K562 (cell line): Measurements from ENCODE around the gene RPL29. TPM values are rescaled to one million over a fixed set of nuclear protein-coding genes. Genes with fewer than 3 reads are reported as not detected.

Source experiments
- ATAC-seq: fragments of 200-7000 bp; cut with Tn5 transposase; 3 replicates; pipeline ENCODE4 v1.9.1; 2020; ENCODE audit warnings: moderate library complexity
- BruUV-seq: library from RNA; stranded (reverse); fragments of 400-500 nt; replicated peaks from 2 replicates; lab custom pipeline; 2021; lab: Mats Ljungman, UMichigan
- CTCF ChIA-PET: fragments of 300-600 bp; formaldehyde crosslinking; extraction: SDS; loops from one replicate; lab custom pipeline; 2021; ENCODE audit warnings: low intra/inter-chr PET ratio; lab: Yijun Ruan, JAX
- POLR2A ChIA-PET: fragments of 300-600, 350-650 bp; sonication (Branson Sonifier 250); formaldehyde crosslinking; extraction: SDS; loops from one replicate; lab custom pipeline; 2021; ENCODE audit warnings: antibody characterized with exemption, inconsistent platforms; lab: Yijun Ruan, JAX
- DNase-seq, 4 experiments: peaks; one replicate each; pipeline versions ENCODE4 v3.0.0 to v3.0.0-alpha.2; 2011 to 2018; ENCODE audit warnings: low spot score in 3 of 4, mixed read lengths in 3 of 4; ENCODE audit errors: extremely low read depth in 1 of 4
- FAIRE-seq: peaks from 2 replicates; lab custom pipeline; 2011; peaks lifted over from hg19 to GRCh38; lab: Jason Lieb, UNC
- H2AFZ ChIP-seq: 2 replicates; pipeline ENCODE4 v1.6.0; 2011; ENCODE audit warnings: low read depth, low read length, control low read depth, inconsistent platforms
- H3K27ac ChIP-seq: fragments of 200-600 bp; 3 replicates; pipeline ENCODE4 v1.8.0; 2011; ENCODE audit warnings: low read depth, mild to moderate bottlenecking, control low read depth, inconsistent platforms, low read length, moderate library complexity, mixed read lengths; ENCODE audit errors: extremely low read depth
- H3K27me3 ChIP-seq, 2 experiments: fragments of 300-600 bp in 1 of 2; 2 replicates in 1 of 2; 3 replicates in 1 of 2; pipeline versions ENCODE4 v1.6.0 to v1.8.0; 2011; ENCODE audit warnings: inconsistent platforms in 2 of 2, low read length in 2 of 2, mild to moderate bottlenecking in 1 of 2, mixed read lengths in 1 of 2, moderate library complexity in 1 of 2; ENCODE audit not compliant: control insufficient read depth in 2 of 2, insufficient read depth in 2 of 2
- H3K36me3 ChIP-seq: fragments of 300-600 bp; 3 replicates; pipeline ENCODE4 v1.8.0; 2011; ENCODE audit warnings: mild to moderate bottlenecking, low read length, inconsistent platforms; ENCODE audit not compliant: control insufficient read depth, insufficient read depth
- H3K4me1 ChIP-seq, 2 experiments: fragments of 200-600 bp in 1 of 2; replicated peaks in 1 of 2; 2 replicates in 1 of 2; 3 replicates in 1 of 2; pipeline versions ENCODE4 v1.5.1 to v1.8.0; 2011; ENCODE audit warnings: inconsistent platforms in 2 of 2, low read length in 2 of 2, mild to moderate bottlenecking in 1 of 2, mixed read lengths in 1 of 2, moderate library complexity in 1 of 2; ENCODE audit not compliant: control insufficient read depth in 2 of 2, insufficient read depth in 2 of 2
- H3K4me2 ChIP-seq: 2 replicates; pipeline ENCODE4 v1.6.1; 2011; ENCODE audit warnings: low read length, control low read depth, inconsistent platforms, mixed read lengths; ENCODE audit not compliant: insufficient read depth
- H3K4me3 ChIP-seq: fragments of 200-600 bp; sonication (generic), shearing (Covaris generic); 2 replicates; pipeline ENCODE4 v1.5.1; 2016; ENCODE audit warnings: control low read depth, inconsistent platforms
- H3K79me2 ChIP-seq: fragments of 200-600 bp; 3 replicates; pipeline ENCODE4 v1.8.0; 2011; ENCODE audit warnings: low read length, inconsistent platforms; ENCODE audit not compliant: control insufficient read depth, insufficient read depth
- H3K9ac ChIP-seq, 2 experiments: 2 replicates each; pipeline versions ENCODE4 v1.6.0 to v1.6.1; 2011; ENCODE audit warnings: low read depth in 2 of 2, low read length in 2 of 2, control low read depth in 1 of 2, inconsistent platforms in 1 of 2, mild to moderate bottlenecking in 1 of 2, mixed read lengths in 1 of 2; ENCODE audit not compliant: insufficient read depth in 1 of 2
- H3K9me1 ChIP-seq: one replicate; pipeline ENCODE4 v1.6.0; 2011; ENCODE audit warnings: inconsistent platforms, mild to moderate bottlenecking, low read length, moderate library complexity; ENCODE audit not compliant: control insufficient read depth, insufficient read depth
- H3K9me3 ChIP-seq: replicated peaks from 2 replicates; pipeline ENCODE4 v1.5.1; 2011; ENCODE audit warnings: low read depth, low read length, inconsistent platforms; ENCODE audit not compliant: control insufficient read depth, insufficient read depth
- H4K20me1 ChIP-seq: replicated peaks from 2 replicates; pipeline ENCODE4 v1.6.1; 2011; ENCODE audit warnings: low read length, inconsistent platforms, mixed read lengths; ENCODE audit not compliant: control insufficient read depth, insufficient read depth
- ELF4 ChIP-seq: fragments of 450-650 bp; formaldehyde crosslinking; IDR thresholded peaks from 2 replicates; pipeline ENCODE4 v1.4.0; 2022; ENCODE audit warnings: missing genetic modification characterization
- ETS1 ChIP-seq: conservative IDR thresholded peaks from 2 replicates; pipeline ENCODE4 v1.6.1; 2011; ENCODE audit warnings: low read depth, mild to moderate bottlenecking, low read length; ENCODE audit not compliant: control insufficient read depth
- NFIC ChIP-seq: fragments of 450-650 bp; IDR thresholded peaks from 2 replicates; pipeline ENCODE4 v1.6.1; 2017; ENCODE audit warnings: mild to moderate bottlenecking, inconsistent platforms
- RFX1 ChIP-seq: fragments of 450-650 bp; IDR thresholded peaks from 2 replicates; pipeline ENCODE4 v1.6.1; 2016; ENCODE audit warnings: mild to moderate bottlenecking, moderate library complexity
- SAP30 ChIP-seq: fragments of 200-600 bp; sonication (generic); IDR thresholded peaks from 2 replicates; pipeline ENCODE4 v1.6.1; 2012; ENCODE audit warnings: borderline replicate concordance, low read depth, mild to moderate bottlenecking, moderate library complexity, low read length, control low read depth, inconsistent platforms; ENCODE audit not compliant: insufficient read depth, poor library complexity, severe bottlenecking
- TCF7L2 ChIP-seq: fragments of 150-350 bp; IDR thresholded peaks from 2 replicates; pipeline ENCODE4 v1.6.1; 2016; ENCODE audit warnings: low read depth, mild to moderate bottlenecking, low read length, moderate library complexity
- TRIM24 ChIP-seq, 2 experiments: fragments of 450-650 bp; IDR thresholded peaks; 2 replicates each; pipeline ENCODE4 v1.6.1; 2016
- ZNF354B ChIP-seq: fragments of 250-450 bp; sonication (Bioruptor Pico); IDR thresholded peaks from 2 replicates; pipeline ENCODE4 v1.4.0; 2020
- ZSCAN32 ChIP-seq: fragments of 450-650 bp; formaldehyde crosslinking; IDR thresholded peaks from 2 replicates; pipeline ENCODE4 v1.4.0; 2020; ENCODE audit warnings: mild to moderate bottlenecking, moderate library complexity
- WGBS: fragments of 100-300 bp; shearing (Covaris generic); methylation state at CpG from one replicate; pipeline ENCODE4 v1.1.6; 2016; ENCODE audit warnings: low coverage, mixed read lengths; ENCODE audit not compliant: insufficient coverage; ENCODE audit errors: missing lambda C conversion rate; 5-methylcytosine and 5-hydroxymethylcytosine counted together
- in situ Hi-C: fragments of 300-500 bp; cut with MboI; formaldehyde crosslinking; loops from 4 replicates; pipeline ENCODE4 v1.15.0; 2018; ENCODE audit warnings: inconsistent platforms, mixed read lengths
- intact Hi-C: fragments of 100-400 bp; cut with micrococcal nuclease; formaldehyde crosslinking; loops from 2 replicates; pipeline ENCODE4 v1.14.2; 2022
- polyA plus RNA-seq, 8 experiments: library from polyadenylated mRNA; depleted of rRNA in 4 of 8; stranded (reverse) in 5 of 8; unstranded in 3 of 8; fragments of >200 nt; fragmentation: Nextera tagmentation in 2 of 8; fragmentation: Illumina TruSeq in 1 of 8; extraction: Ambion mirVana in 2 of 8; extraction: Trizol in 1 of 8; gene quantifications; 2 replicates each; pipeline versions ENCODE4 v1.2.1 to v1.2.3, GENCODE V29; 2011 to 2014; ENCODE audit warnings: inconsistent platforms in 1 of 8, missing spikeins in 1 of 8
- total RNA-seq, 7 experiments: library from RNA; depleted of rRNA in 6 of 7; stranded (reverse); fragments of >200 nt in 6 of 7; fragmentation: Illumina TruSeq in 2 of 7; extraction: Trizol in 2 of 7; gene quantifications; 2 replicates each; pipeline versions ENCODE4 v1.2.1 to v1.2.3, GENCODE V29; 2011 to 2021; ENCODE audit warnings: low replicate concordance in 1 of 7

Gene RPL29
- total and polyA plus RNA-seq, 9 of the 15 experiments (the other 6 are each of a cell fraction or from before 2014, with no cell fraction given): 568 to 1,475 (median 1,104) TPM

- Histone ChIP-seq H3K9me1 (no peaks in the 10 kb centered on the region), H3K9me3 (no peaks in the 10 kb centered on the region), H3K27ac (no peak overlapping the region), H3K4me2 (no peak overlapping the region), H3K79me2 (no peaks in the 10 kb centered on the region), H3K36me3 (no peaks in the 10 kb centered on the region), H4K20me1 (no peaks in the 10 kb centered on the region), H3K4me1 (peaks cover 25 to 28% of the 10 kb centered on the region in 2 experiments), H3K4me3 (no peak overlapping the region), H2AFZ (peak overlapping the region; percentile 64), H3K9ac (0 out of 4 replicates have a peak overlapping the region, but pooled peaks of 1 of the 2 experiments have one; percentile 43), H3K27me3 (no peaks in the 10 kb centered on the region)
- FAIRE-seq: peak; percentile 29
- WGBS: 38% methylated on average over 7 of the region's 10 CpGs
- TF ChIP-seq ELF4 (no peak), ZNF354B (CRISPR knock-in tag) (no peak), NFIC (peak; percentile 90), RFX1 (no peak), ZSCAN32 (CRISPR knock-in tag) (no peak)
- DNase-seq: peak in 1 of 4 experiments; percentile 30
- ChIA-PET CTCF (no interaction called here), POLR2A (no interaction called here)
- intact Hi-C loops: no loop called here
- no peak; the same call in 2 of the 3 replicates for ATAC-seq
- in situ Hi-C loops: loop anchor here (25.0 kb wide), 1 partner anchor 366 kb away; no protein-coding TSS in a partner anchor
- BruUV-seq: no TSS peak
Observed at GRCh38 chr3:52021489-52022268, 26.0 kb upstream of the RPL29 start.

- Histone ChIP-seq H3K9ac (no peak overlapping the region), H3K9me3 (no peaks in the 10 kb centered on the region), H3K27me3 (no peaks in the 10 kb centered on the region), H3K79me2 (no peaks in the 10 kb centered on the region), H3K4me1 (peaks cover 25 to 33% of the 10 kb centered on the region in 2 experiments), H4K20me1 (no peaks in the 10 kb centered on the region), H3K36me3 (no peaks in the 10 kb centered on the region), H3K4me2 (no peak overlapping the region), H2AFZ (no peak overlapping the region), H3K4me3 (no peak overlapping the region), H3K9me1 (no peaks in the 10 kb centered on the region), H3K27ac (no peak overlapping the region)
- TF ChIP-seq SAP30 (no peak), TRIM24 (IDR thresholded peaks at IDR 0.05) (no peak), TCF7L2 (no peak), ETS1 (no peak)
- FAIRE-seq (no peak), DNase-seq (no peak), ATAC-seq (no peak)
- intact Hi-C loops: no loop called here
- in situ Hi-C loops: loop anchor here (25.0 kb wide), 1 partner anchor 367 kb away; no protein-coding TSS in a partner anchor
- 72% methylated on average over 4 of the region's 7 CpGs for WGBS
- CTCF ChIA-PET: no interaction called here
- POLR2A ChIA-PET: no interaction called here
- BruUV-seq: no TSS peak
Observed at GRCh38 chr3:52020796-52021195, 25.1 kb upstream of the RPL29 start.
